Neural cell (in vitro differentiated cells): ENCODE data around the gene BLOC1S5. TPM values are rescaled to one million over a fixed set of nuclear protein-coding genes. Genes with fewer than 3 reads are reported as not detected.

Experiments
- H2AFZ ChIP-seq: fragments of 200-600, 300-800 bp; sonication (generic), shearing (Covaris generic); 2 replicates; pipeline ENCODE4 v1.6.0; 2014; ENCODE audit warnings: low read depth, mild to moderate bottlenecking, antibody characterized with exemption, low read length, moderate library complexity
- H3F3A ChIP-seq: fragments of 200-600 bp; shearing (Covaris generic); 2 replicates; pipeline ENCODE4 v1.6.1; 2016; ENCODE audit warnings: mild to moderate bottlenecking, moderate library complexity, mixed read lengths, antibody characterized with exemption, low read length; ENCODE audit not compliant: insufficient read depth, poor library complexity, severe bottlenecking
- H3K27ac ChIP-seq: fragments of 200-600, 300-800 bp; sonication (generic), shearing (Covaris generic); 2 replicates; pipeline ENCODE4 v1.5.1; 2014; ENCODE audit warnings: mild to moderate bottlenecking, low read length, moderate library complexity
- H3K27me3 ChIP-seq: fragments of 300-800, 200-600 bp; sonication (generic), shearing (Covaris generic); 2 replicates; pipeline ENCODE4 v1.6.0; 2014; ENCODE audit warnings: mild to moderate bottlenecking, low read depth, low read length, moderate library complexity; ENCODE audit not compliant: insufficient read depth
- H3K36me3 ChIP-seq: fragments of 300-800, 200-600 bp; sonication (generic), shearing (Covaris generic); 2 replicates; pipeline ENCODE4 v1.5.1; 2014; ENCODE audit warnings: mild to moderate bottlenecking, antibody characterized with exemption, low read length, moderate library complexity; ENCODE audit not compliant: insufficient read depth
- H3K4me2 ChIP-seq: fragments of 300-800, 200-600 bp; sonication (generic), shearing (Covaris generic); 2 replicates; pipeline ENCODE4 v1.6.0; 2014; ENCODE audit warnings: mild to moderate bottlenecking, low read length
- H3K4me3 ChIP-seq: fragments of 300-800, 200-600 bp; sonication (generic), shearing (Covaris generic); 2 replicates; pipeline ENCODE4 v1.5.1; 2014; ENCODE audit warnings: mild to moderate bottlenecking, low read length, moderate library complexity
- H3K79me2 ChIP-seq: fragments of 200-600 bp; shearing (Covaris generic); replicated peaks from 2 replicates; pipeline ENCODE4 v1.6.0; 2014; ENCODE audit warnings: mild to moderate bottlenecking, low read length, moderate library complexity; ENCODE audit not compliant: insufficient read depth
- H3K9ac ChIP-seq: fragments of 300-800, 200-600 bp; sonication (generic), shearing (Covaris generic); 2 replicates; pipeline ENCODE4 v1.6.1; 2016; ENCODE audit warnings: mild to moderate bottlenecking, low read length, mixed read lengths
- H3K9me2 ChIP-seq: fragments of 200-600 bp; shearing (Covaris generic); 2 replicates; pipeline ENCODE4 v1.6.1; 2016; ENCODE audit warnings: mild to moderate bottlenecking, low read length, mixed read lengths; ENCODE audit not compliant: insufficient read depth
- H3K9me3 ChIP-seq: fragments of 200-600, 300-800 bp; sonication (generic), shearing (Covaris generic); 2 replicates; pipeline ENCODE4 v1.6.1; 2016; ENCODE audit warnings: mild to moderate bottlenecking, mixed run types, low read length, moderate library complexity, mixed read lengths
- H4K20me1 ChIP-seq: fragments of 200-600 bp; shearing (Covaris generic); 2 replicates; pipeline ENCODE4 v1.6.1; 2016; ENCODE audit warnings: mild to moderate bottlenecking, mixed run types; ENCODE audit not compliant: insufficient read depth
- CTCF ChIP-seq: fragments of 450-650 bp; IDR thresholded peaks from 2 replicates; pipeline ENCODE4 v1.5.1; 2014; ENCODE audit warnings: antibody characterized with exemption, mild to moderate bottlenecking, moderate library complexity; ENCODE audit not compliant: poor library complexity, severe bottlenecking
- EP300 ChIP-seq: fragments of 450-650 bp; conservative IDR thresholded peaks from 2 replicates; pipeline ENCODE4 v1.6.1; 2014; ENCODE audit warnings: antibody characterized with exemption, mild to moderate bottlenecking, moderate library complexity; ENCODE audit not compliant: poor library complexity, severe bottlenecking
- EZH2 ChIP-seq: fragments of 200-600, 300-800 bp; shearing (Covaris generic), sonication (generic); IDR thresholded peaks from 2 replicates; pipeline ENCODE4 v1.6.1; 2014; ENCODE audit warnings: antibody characterized with exemption, low read length, borderline replicate concordance, mild to moderate bottlenecking; ENCODE audit not compliant: insufficient read depth, poor library complexity, severe bottlenecking
- MXI1 ChIP-seq: fragments of 450-650 bp; conservative IDR thresholded peaks from 2 replicates; pipeline ENCODE4 v1.6.1; 2014; ENCODE audit warnings: antibody characterized with exemption, mild to moderate bottlenecking; ENCODE audit not compliant: poor library complexity, severe bottlenecking
- POLR2AphosphoS5 ChIP-seq: IDR thresholded peaks from 2 replicates; pipeline ENCODE4 v1.6.1; 2012
- RAD21 ChIP-seq: fragments of 450-650 bp; conservative IDR thresholded peaks from 2 replicates; pipeline ENCODE4 v1.6.1; 2014; ENCODE audit warnings: antibody characterized with exemption, mild to moderate bottlenecking, moderate library complexity
- SMC3 ChIP-seq: fragments of 450-650 bp; conservative IDR thresholded peaks from 2 replicates; pipeline ENCODE4 v1.6.1; 2014; ENCODE audit warnings: antibody characterized with exemption, mild to moderate bottlenecking, moderate library complexity; ENCODE audit not compliant: poor library complexity
- TAF1 ChIP-seq: IDR thresholded peaks from 2 replicates; pipeline ENCODE4 v1.6.1; 2012; ENCODE audit warnings: low read depth
- polyA plus RNA-seq: library from polyadenylated mRNA; depleted of rRNA; stranded (reverse); fragments of >200 nt; gene quantifications from 2 replicates; pipeline ENCODE4 v1.2.3, GENCODE V29; 2014
- TF ChIP-seq, protein P1 (sequence below): IDR thresholded peaks from 2 replicates; pipeline ENCODE4 v1.6.1; 2012; ENCODE audit warnings: borderline replicate concordance

BLOC1S5 gene
- polyA plus RNA-seq, 1 donor from 2014 or later = 12.2 TPM

- H3K4me3 ChIP-seq = no peak overlapping the region
- no peak overlapping the region for H2AFZ ChIP-seq
- no peak overlapping the region for H3K4me2 ChIP-seq
- no peaks in the 10 kb centered on the region for H3F3A ChIP-seq
- H4K20me1 ChIP-seq = no peaks in the 10 kb centered on the region
- H3K27me3 ChIP-seq = no peaks in the 10 kb centered on the region
- no peaks in the 10 kb centered on the region for H3K9me2 ChIP-seq
- no peaks in the 10 kb centered on the region for H3K36me3 ChIP-seq
- no peaks in the 10 kb centered on the region for H3K9me3 ChIP-seq
- no peak overlapping the region for H3K9ac ChIP-seq
- TF ChIP-seq MXI1 (no peak), TAF1 (no peak), EP300 (no peak), SMC3 (no peak), RAD21 (no peak), POLR2AphosphoS5 (no peak), CTCF (no peak), EZH2 (no peak)
- TF ChIP-seq, protein P1, sequence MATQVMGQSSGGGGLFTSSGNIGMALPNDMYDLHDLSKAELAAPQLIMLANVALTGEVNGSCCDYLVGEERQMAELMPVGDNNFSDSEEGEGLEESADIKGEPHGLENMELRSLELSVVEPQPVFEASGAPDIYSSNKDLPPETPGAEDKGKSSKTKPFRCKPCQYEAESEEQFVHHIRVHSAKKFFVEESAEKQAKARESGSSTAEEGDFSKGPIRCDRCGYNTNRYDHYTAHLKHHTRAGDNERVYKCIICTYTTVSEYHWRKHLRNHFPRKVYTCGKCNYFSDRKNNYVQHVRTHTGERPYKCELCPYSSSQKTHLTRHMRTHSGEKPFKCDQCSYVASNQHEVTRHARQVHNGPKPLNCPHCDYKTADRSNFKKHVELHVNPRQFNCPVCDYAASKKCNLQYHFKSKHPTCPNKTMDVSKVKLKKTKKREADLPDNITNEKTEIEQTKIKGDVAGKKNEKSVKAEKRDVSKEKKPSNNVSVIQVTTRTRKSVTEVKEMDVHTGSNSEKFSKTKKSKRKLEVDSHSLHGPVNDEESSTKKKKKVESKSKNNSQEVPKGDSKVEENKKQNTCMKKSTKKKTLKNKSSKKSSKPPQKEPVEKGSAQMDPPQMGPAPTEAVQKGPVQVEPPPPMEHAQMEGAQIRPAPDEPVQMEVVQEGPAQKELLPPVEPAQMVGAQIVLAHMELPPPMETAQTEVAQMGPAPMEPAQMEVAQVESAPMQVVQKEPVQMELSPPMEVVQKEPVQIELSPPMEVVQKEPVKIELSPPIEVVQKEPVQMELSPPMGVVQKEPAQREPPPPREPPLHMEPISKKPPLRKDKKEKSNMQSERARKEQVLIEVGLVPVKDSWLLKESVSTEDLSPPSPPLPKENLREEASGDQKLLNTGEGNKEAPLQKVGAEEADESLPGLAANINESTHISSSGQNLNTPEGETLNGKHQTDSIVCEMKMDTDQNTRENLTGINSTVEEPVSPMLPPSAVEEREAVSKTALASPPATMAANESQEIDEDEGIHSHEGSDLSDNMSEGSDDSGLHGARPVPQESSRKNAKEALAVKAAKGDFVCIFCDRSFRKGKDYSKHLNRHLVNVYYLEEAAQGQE = no peak
- no peaks in the 10 kb centered on the region for H3K79me2 ChIP-seq
- H3K27ac ChIP-seq = no peak overlapping the region
Measured at GRCh38 chr6:7993399-7993798, 70.8 kb downstream of the BLOC1S5 start.

DNA sequence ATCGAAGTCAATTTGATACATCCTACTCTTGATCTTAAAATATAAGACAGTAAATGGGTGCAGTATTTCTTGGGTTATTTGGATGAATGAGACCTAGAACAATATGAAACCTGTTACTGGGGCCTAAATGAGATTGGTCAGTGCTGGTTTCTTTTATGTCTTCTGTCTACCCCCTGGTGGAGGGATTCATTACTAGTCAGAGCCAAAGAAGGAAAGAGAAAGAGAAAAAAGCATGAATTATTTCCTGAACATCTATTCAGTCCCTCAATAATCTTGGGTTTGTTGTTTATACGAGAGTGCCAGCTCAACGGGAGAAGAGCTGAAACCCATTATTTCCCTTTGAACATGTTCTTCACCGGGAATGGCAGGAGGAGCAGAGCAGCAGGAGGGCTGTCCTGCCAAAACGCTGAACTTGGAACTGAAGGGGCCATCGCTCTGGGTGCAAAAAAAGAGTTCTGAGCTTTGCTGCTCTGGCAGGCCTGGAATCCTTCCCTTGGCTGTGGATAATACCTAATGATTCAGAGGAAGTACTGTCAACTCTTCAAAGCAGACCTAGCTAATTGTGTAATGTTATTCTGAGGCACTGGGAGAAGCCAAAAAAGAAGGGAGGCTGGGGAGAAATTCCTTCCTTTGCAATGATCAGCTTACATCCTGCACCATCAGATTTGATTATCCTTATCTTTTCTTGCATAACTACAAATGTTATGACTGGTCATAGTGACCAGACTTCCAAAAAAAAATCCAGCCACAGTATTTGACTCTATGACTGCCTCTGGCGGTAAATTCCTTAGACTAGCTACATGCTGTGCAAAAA lies 72.0 kb downstream of the BLOC1S5 start:
- no peak overlapping the region for H3K27ac ChIP-seq
- no peaks in the 10 kb centered on the region for H3F3A ChIP-seq
- no peaks in the 10 kb centered on the region for H3K36me3 ChIP-seq
- TF ChIP-seq TAF1 = no peak
- TF ChIP-seq POLR2AphosphoS5 = no peak
- TF ChIP-seq, protein P1 = no peak
- no peak for TF ChIP-seq CTCF
- no peak for TF ChIP-seq EP300
- no peak for TF ChIP-seq RAD21
- no peak for TF ChIP-seq EZH2
- TF ChIP-seq SMC3 = no peak
- H3K9me3 ChIP-seq = no peaks in the 10 kb centered on the region
- no peak overlapping the region for H3K4me3 ChIP-seq
- H3K9me2 ChIP-seq = no peaks in the 10 kb centered on the region
- no peak overlapping the region for H3K9ac ChIP-seq
- no peaks in the 10 kb centered on the region for H3K79me2 ChIP-seq
- H3K4me2 ChIP-seq = no peak overlapping the region
- no peaks in the 10 kb centered on the region for H4K20me1 ChIP-seq
- no peak overlapping the region for H2AFZ ChIP-seq
- no peaks in the 10 kb centered on the region for H3K27me3 ChIP-seq
